NCI-H2196 treated with DMSO at 0.1 percent for 48 hours (cell line): ENCODE measurements around the gene PCDH9.

Experiments used
- DNase-seq: peaks from one replicate; lab custom pipeline; 2025; ENCODE audit not compliant: unreplicated experiment; lab: John Stamatoyannopoulos, UW

The PCDH9 gene

GRCh38 chr13:66859078-66859477 lies 371.1 kb downstream of the PCDH9 start:
- DNase-seq: no peak

GRCh38 chr13:66858163-66858562 lies 372.0 kb downstream of the PCDH9 start:
- DNase-seq: no peak

GRCh38 chr13:66855131-66855530 lies 375.0 kb downstream of the PCDH9 start:
- DNase-seq: no peak

- no peak for DNase-seq
Observed at GRCh38 chr13:66853564-66853963, 376.6 kb downstream of the PCDH9 start.

GRCh38 chr13:66849706-66850105 lies 380.4 kb downstream of the PCDH9 start:
- DNase-seq: no peak

- DNase-seq: no peak
Observed at GRCh38 chr13:66847541-66847940, 382.6 kb downstream of the PCDH9 start.

- DNase-seq: no peak
Observed at GRCh38 chr13:66845393-66845792, 384.7 kb downstream of the PCDH9 start.

GRCh38 chr13:66844933-66845332 lies 385.2 kb downstream of the PCDH9 start:
- DNase-seq: no peak

- no peak for DNase-seq
Observed at GRCh38 chr13:66842766-66843165, 387.4 kb downstream of the PCDH9 start.

GRCh38 chr13:66840621-66841020 lies 389.5 kb downstream of the PCDH9 start:
- DNase-seq: no peak

GRCh38 chr13:66837246-66837645 lies 392.9 kb downstream of the PCDH9 start:
- no peak for DNase-seq

- DNase-seq: no peak
Observed at GRCh38 chr13:66835040-66835628, 395.0 kb downstream of the PCDH9 start.

GRCh38 chr13:66830940-66831716 lies 399.0 kb downstream of the PCDH9 start:
- DNase-seq: no peak

GRCh38 chr13:66829803-66830202 lies 400.3 kb downstream of the PCDH9 start:
- DNase-seq: no peak

- no peak for DNase-seq
Observed at GRCh38 chr13:66826398-66826797, 403.7 kb downstream of the PCDH9 start.

GRCh38 chr13:66821551-66821950 lies 408.6 kb downstream of the PCDH9 start:
- DNase-seq: no peak

GRCh38 chr13:66811455-66811854 lies 418.7 kb downstream of the PCDH9 start:
- no peak for DNase-seq

GRCh38 chr13:66809485-66809884 lies 420.7 kb downstream of the PCDH9 start:
- no peak for DNase-seq

- DNase-seq: no peak
Observed at GRCh38 chr13:66807251-66807650, 422.9 kb downstream of the PCDH9 start.

- DNase-seq: no peak
Observed at GRCh38 chr13:66805657-66806056, 424.5 kb downstream of the PCDH9 start.

- no peak for DNase-seq
Observed at GRCh38 chr13:66803808-66804456, 426.2 kb downstream of the PCDH9 start.
